PC-3 (cell line): Measurements from ENCODE around the gene PEA15. TPM values are rescaled to one million over a fixed set of nuclear protein-coding genes. Genes with fewer than 3 reads are reported as not detected.

Source experiments
- ATAC-seq: fragments of 200-7000 bp; cut with Tn5 transposase; 2 replicates; pipeline ENCODE4 v1.9.1; 2020; ENCODE audit warnings: mild to moderate bottlenecking, moderate library complexity
- BruUV-seq: library from RNA; stranded (reverse); fragments of 400-500 nt; replicated peaks from 2 replicates; lab custom pipeline; 2021; lab: Mats Ljungman, UMichigan
- CTCF ChIA-PET: fragments of 300-600 bp; sonication (Branson Sonifier 250); formaldehyde crosslinking; loops from one replicate; lab custom pipeline; 2022; ENCODE audit warnings: antibody characterized with exemption; lab: Charles Lee
- POLR2A ChIA-PET: fragments of 300-600 bp; sonication (Branson Sonifier 250); formaldehyde crosslinking; loops from one replicate; lab custom pipeline; 2022; ENCODE audit warnings: antibody characterized with exemption; ENCODE audit not compliant: unreplicated experiment; lab: Charles Lee
- DNase-seq: peaks from one replicate; pipeline ENCODE4 v3.0.0-alpha.2; 2015
- H2AFZ ChIP-seq: fragments of 300-600 bp; sonication (generic); 2 replicates; pipeline ENCODE4 v1.6.0; 2016; ENCODE audit warnings: antibody characterized with exemption, low read length
- H3F3A ChIP-seq: fragments of 300-600 bp; sonication (generic); one replicate; pipeline ENCODE4 v1.6.0; 2017; ENCODE audit warnings: antibody characterized with exemption, low read length, control low read depth, mild to moderate bottlenecking; ENCODE audit not compliant: unreplicated experiment
- H3K27ac ChIP-seq: fragments of 300-600 bp; sonication (generic); 2 replicates; pipeline ENCODE4 v1.5.1; 2016; ENCODE audit warnings: mild to moderate bottlenecking, low read length
- H3K27me3 ChIP-seq: fragments of 300-600 bp; sonication (generic); 2 replicates; pipeline ENCODE4 v1.6.1; 2016; ENCODE audit warnings: low read length, mixed read lengths
- H3K36me3 ChIP-seq: fragments of 300-600 bp; sonication (generic); 2 replicates; pipeline ENCODE4 v1.6.1; 2016; ENCODE audit warnings: low read depth, mixed run types, low read length, mixed read lengths
- H3K4me1 ChIP-seq: fragments of 300-600 bp; sonication (generic); 2 replicates; pipeline ENCODE4 v1.5.1; 2016; ENCODE audit warnings: low read length; ENCODE audit not compliant: insufficient read depth
- H3K4me2 ChIP-seq: fragments of 300-600 bp; sonication (generic); 2 replicates; pipeline ENCODE4 v1.6.0; 2016; ENCODE audit warnings: low read length
- H3K4me3 ChIP-seq: fragments of 300-600 bp; sonication (generic); 2 replicates; pipeline ENCODE4 v1.5.1; 2016; ENCODE audit warnings: mild to moderate bottlenecking, low read length, mixed read lengths
- H3K79me2 ChIP-seq: fragments of 300-600 bp; sonication (generic); 2 replicates; pipeline ENCODE4 v1.6.1; 2017; ENCODE audit warnings: low read length, mixed read lengths
- H3K9ac ChIP-seq: fragments of 300-600 bp; sonication (generic); 2 replicates; pipeline ENCODE4 v1.6.0; 2016; ENCODE audit warnings: mild to moderate bottlenecking, low read length
- H3K9me2 ChIP-seq: fragments of 300-600 bp; sonication (generic); replicated peaks from 2 replicates; pipeline ENCODE4 v1.6.1; 2016; ENCODE audit warnings: mixed run types, low read length, mixed read lengths
- H3K9me3 ChIP-seq: fragments of 300-600 bp; sonication (generic); 2 replicates; pipeline ENCODE4 v1.6.1; 2016; ENCODE audit warnings: low read length, mixed read lengths
- H4K20me1 ChIP-seq: fragments of 300-600 bp; sonication (generic); 2 replicates; pipeline ENCODE4 v1.6.1; 2016; ENCODE audit warnings: low read length, mixed read lengths
- EZH2 ChIP-seq: fragments of 300-600 bp; sonication (generic); IDR thresholded peaks from one replicate; pipeline ENCODE4 v1.6.1; 2017; ENCODE audit warnings: antibody characterized with exemption, mild to moderate bottlenecking, low read length; ENCODE audit not compliant: unreplicated experiment
- EZH2phosphoT487 ChIP-seq: fragments of 300-600 bp; sonication (generic); IDR thresholded peaks from 2 replicates; pipeline ENCODE4 v1.6.1; 2018; ENCODE audit warnings: mild to moderate bottlenecking, antibody characterized with exemption, low read length, borderline replicate concordance
- intact Hi-C: fragments of 100-400 bp; cut with micrococcal nuclease; formaldehyde crosslinking; loops from 2 replicates; pipeline ENCODE4 v1.9.0; 2023
- total RNA-seq: library from RNA; depleted of rRNA; stranded (reverse); fragments of >200 nt; gene quantifications from 2 replicates; pipeline ENCODE4 v1.2.3, GENCODE V29; 2014
- TF ChIP-seq, protein P1 (sequence below): fragments of 300-600 bp; sonication (generic); conservative IDR thresholded peaks from 2 replicates; pipeline ENCODE4 v1.5.1; 2017; ENCODE audit warnings: antibody characterized with exemption, low read depth, mild to moderate bottlenecking, low read length

PEA15 gene
- total RNA-seq, 1 experiment from 2014 or later, result 90.3 TPM

GRCh38 chr1:160209321-160210046 is 4.3 kb downstream of the PEA15 start:
- H3K4me3 ChIP-seq, result no peak overlapping the region
- CTCF ChIA-PET, result interaction anchor here (2.1 kb wide), 1 partner anchor 16 kb away, joined by 5 read pairs; no protein-coding TSS in a partner anchor
- TF ChIP-seq, protein P1, sequence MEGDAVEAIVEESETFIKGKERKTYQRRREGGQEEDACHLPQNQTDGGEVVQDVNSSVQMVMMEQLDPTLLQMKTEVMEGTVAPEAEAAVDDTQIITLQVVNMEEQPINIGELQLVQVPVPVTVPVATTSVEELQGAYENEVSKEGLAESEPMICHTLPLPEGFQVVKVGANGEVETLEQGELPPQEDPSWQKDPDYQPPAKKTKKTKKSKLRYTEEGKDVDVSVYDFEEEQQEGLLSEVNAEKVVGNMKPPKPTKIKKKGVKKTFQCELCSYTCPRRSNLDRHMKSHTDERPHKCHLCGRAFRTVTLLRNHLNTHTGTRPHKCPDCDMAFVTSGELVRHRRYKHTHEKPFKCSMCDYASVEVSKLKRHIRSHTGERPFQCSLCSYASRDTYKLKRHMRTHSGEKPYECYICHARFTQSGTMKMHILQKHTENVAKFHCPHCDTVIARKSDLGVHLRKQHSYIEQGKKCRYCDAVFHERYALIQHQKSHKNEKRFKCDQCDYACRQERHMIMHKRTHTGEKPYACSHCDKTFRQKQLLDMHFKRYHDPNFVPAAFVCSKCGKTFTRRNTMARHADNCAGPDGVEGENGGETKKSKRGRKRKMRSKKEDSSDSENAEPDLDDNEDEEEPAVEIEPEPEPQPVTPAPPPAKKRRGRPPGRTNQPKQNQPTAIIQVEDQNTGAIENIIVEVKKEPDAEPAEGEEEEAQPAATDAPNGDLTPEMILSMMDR, result no peak
- TF ChIP-seq EZH2 (no peak), EZH2phosphoT487 (no peak)
- H4K20me1 ChIP-seq, result peaks cover 27% of the 10 kb centered on the region; the same call in 1 of the 2 replicates
- H3K9me2 ChIP-seq, result no peaks in the 10 kb centered on the region
- DNase-seq (no peak), ATAC-seq (no peak)
- H3K9ac ChIP-seq, result no peak overlapping the region
- POLR2A ChIA-PET, result no interaction called here
- H3K4me1 ChIP-seq, result peaks cover 19% of the 10 kb centered on the region
- peaks cover 48% of the 10 kb centered on the region for H3K36me3 ChIP-seq
- no peaks in the 10 kb centered on the region for H3K9me3 ChIP-seq
- H3K27me3 ChIP-seq, result no peaks in the 10 kb centered on the region
- H3K27ac ChIP-seq, result no peak overlapping the region
- H3K4me2 ChIP-seq, result no peak overlapping the region
- H2AFZ ChIP-seq, result no peak overlapping the region
- intact Hi-C loops, result no loop called here
- H3F3A ChIP-seq, result no peaks in the 10 kb centered on the region
- BruUV-seq, result no TSS peak
- peaks cover 57% of the 10 kb centered on the region for H3K79me2 ChIP-seq

DNA sequence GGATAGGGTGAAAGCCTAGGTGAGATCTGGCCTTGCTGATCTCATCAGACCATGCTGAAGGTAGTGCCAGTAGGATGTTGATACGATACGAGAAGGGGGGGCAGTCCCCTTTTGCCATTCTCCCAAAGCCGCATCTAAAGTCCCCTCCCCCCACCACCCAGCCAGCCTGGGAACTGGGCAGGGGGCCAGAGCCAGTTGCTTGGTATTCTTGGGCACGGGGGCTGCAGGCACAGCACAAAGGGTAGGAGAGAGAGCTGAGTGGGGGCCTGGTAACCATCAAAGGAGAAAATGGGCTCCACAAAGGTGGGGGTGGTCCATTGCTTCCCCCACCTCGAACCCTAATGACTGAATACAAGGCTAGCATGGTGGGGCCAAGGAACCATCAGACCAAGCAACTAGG is 5.4 kb downstream of the PEA15 start:
- Histone ChIP-seq H3K36me3 (peaks cover 58% of the 10 kb centered on the region), H3K9me3 (no peaks in the 10 kb centered on the region), H4K20me1 (peaks cover 27% of the 10 kb centered on the region; the same call in 1 of the 2 replicates), H3K4me3 (no peak overlapping the region), H3F3A (no peaks in the 10 kb centered on the region), H3K27me3 (no peaks in the 10 kb centered on the region), H2AFZ (no peak overlapping the region), H3K4me1 (peaks cover 14% of the 10 kb centered on the region), H3K27ac (no peak overlapping the region), H3K9ac (no peak overlapping the region), H3K4me2 (no peak overlapping the region), H3K9me2 (no peaks in the 10 kb centered on the region), H3K79me2 (peaks cover 54% of the 10 kb centered on the region)
- BruUV-seq, result no TSS peak
- ChIA-PET POLR2A (no interaction called here), CTCF (interaction anchor here (1.3 kb wide), 1 partner anchor 17 kb away, joined by 3 read pairs; no protein-coding TSS in a partner anchor)
- no peak for TF ChIP-seq EZH2phosphoT487
- intact Hi-C loops, result no loop called here
- no peak for DNase-seq
- no peak for ATAC-seq

- Histone ChIP-seq H3K36me3 (peaks cover 65% of the 10 kb centered on the region), H3K27me3 (no peaks in the 10 kb centered on the region), H3K4me2 (no peak overlapping the region), H3K27ac (no peak overlapping the region), H3K4me3 (no peak overlapping the region), H3K9me3 (no peaks in the 10 kb centered on the region), H2AFZ (no peak overlapping the region), H3K9ac (no peak overlapping the region), H3K9me2 (no peaks in the 10 kb centered on the region), H3K79me2 (peaks cover 47% of the 10 kb centered on the region), H3K4me1 (peaks cover 12% of the 10 kb centered on the region), H4K20me1 (peaks cover 27% of the 10 kb centered on the region; the same call in 1 of the 2 replicates), H3F3A (no peaks in the 10 kb centered on the region)
- no TSS peak for BruUV-seq
- CTCF ChIA-PET, result interaction anchor here (1.3 kb wide), 1 partner anchor 18 kb away, joined by 3 read pairs; no protein-coding TSS in a partner anchor
- POLR2A ChIA-PET, result interaction anchor here (0.6 kb wide), 1 partner anchor 110 kb away, joined by 3 read pairs; no protein-coding TSS in a partner anchor
- TF ChIP-seq, protein P1, result no peak
- TF ChIP-seq EZH2, result no peak
- TF ChIP-seq EZH2phosphoT487, result no peak
- no peak for ATAC-seq
- no peak for DNase-seq
- intact Hi-C loops, result no loop called here
These were observed 6.0 kb downstream of the PEA15 start for GRCh38 chr1:160211046-160211790.
